Right atrium auricular region (tissue), 2 donors: ENCODE measurements around the gene IRF2. TPM values are rescaled to one million over a fixed set of nuclear protein-coding genes. Genes with fewer than 3 reads are reported as not detected.

Experiments used
- DNase-seq: peaks from one replicate; pipeline ENCODE4 v3.0.0-alpha.2; 2019; ENCODE audit warnings: low spot score
- H3K27ac ChIP-seq, 2 donors: fragments of 200-600 bp; sonication (generic); 1 replicate in 1 of 2; 2 replicates in 1 of 2; pipeline ENCODE4 v1.5.1; 2016 to 2019
- H3K27me3 ChIP-seq, 2 donors: fragments of 200-600 bp; sonication (generic); one replicate each; pipeline versions ENCODE4 v1.5.1 to v1.6.0; 2017 to 2019
- H3K36me3 ChIP-seq: fragments of 200-600 bp; sonication (generic); one replicate; pipeline ENCODE4 v1.5.1; 2016
- H3K4me1 ChIP-seq, 2 donors: fragments of 200-600 bp; sonication (generic); one replicate each; pipeline versions ENCODE4 v1.5.1 to v1.6.0; 2017 to 2019
- H3K4me3 ChIP-seq, 2 donors: fragments of 200-600 bp; sonication (generic); 1 replicate in 1 of 2; 2 replicates in 1 of 2; pipeline ENCODE4 v1.5.1; 2017 to 2019; ENCODE audit warnings: mild to moderate bottlenecking in 1 of 2, moderate library complexity in 1 of 2
- H3K9me3 ChIP-seq, 2 donors: fragments of 200-600 bp; sonication (generic); one replicate each; pipeline ENCODE4 v1.5.1; 2019
- total RNA-seq, 2 donors: library from RNA; depleted of rRNA; stranded (reverse); fragments of >200 nt; gene quantifications; one replicate each; pipeline ENCODE4 v1.1.0, GENCODE V29; 2016
- TF ChIP-seq, protein P1 (sequence below), 2 donors: fragments of 200-600 bp; sonication (generic); IDR thresholded peaks; one replicate each; pipeline ENCODE4 v1.5.1; 2019; ENCODE audit warnings: antibody characterized with exemption in 2 of 2

Gene IRF2
- total RNA-seq, 2 donors from 2014 or later, result 17.7 to 24.5 TPM

DNA sequence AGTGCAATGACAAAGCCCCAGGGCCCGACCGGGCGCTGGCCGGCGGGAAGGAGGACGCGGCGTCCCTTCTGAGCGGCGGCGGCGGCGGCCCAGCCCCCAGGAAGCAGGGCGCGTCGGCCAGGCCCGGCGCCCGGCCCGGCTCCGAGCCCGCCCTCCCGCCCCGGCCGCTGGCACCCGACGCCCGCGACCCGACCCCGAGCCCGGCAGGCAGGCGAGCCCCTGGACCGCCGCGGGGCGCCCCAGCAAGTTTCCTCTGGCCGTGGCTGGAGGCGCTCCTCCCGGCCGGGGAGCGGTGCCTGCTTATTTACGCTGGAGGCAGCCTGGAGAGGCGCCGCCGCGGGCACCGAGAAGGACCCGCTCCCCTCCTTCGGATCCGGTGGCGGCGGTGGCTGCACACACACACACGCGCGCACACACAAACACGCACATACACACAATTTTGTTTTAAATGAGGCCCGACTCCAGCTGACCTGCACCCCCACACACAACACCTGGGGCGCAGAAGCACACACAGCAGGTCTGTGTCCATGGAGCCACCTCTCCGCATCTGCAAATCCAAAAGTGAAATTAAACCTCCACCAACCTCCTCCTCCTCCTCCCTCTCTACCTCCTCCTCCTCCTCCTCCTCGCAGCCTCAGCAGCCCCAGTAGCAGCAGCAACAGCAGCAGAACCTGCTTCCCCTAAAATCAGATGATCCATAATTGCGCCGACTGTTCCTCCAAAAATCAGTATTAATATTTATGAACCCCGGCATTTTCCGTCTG, 669 bp downstream of the IRF2 start:
- Histone ChIP-seq H3K9me3 (no peaks in the 10 kb centered on the region), H3K4me3 (peak overlapping the region; percentile 87 to 94), H3K4me1 (peaks cover 0 to 52% of the 10 kb centered on the region in 2 donors), H3K27ac (peak overlapping the region; percentile 98), H3K27me3 (no peaks in the 10 kb centered on the region), H3K36me3 (no peaks in the 10 kb centered on the region)
- TF ChIP-seq, protein P1, sequence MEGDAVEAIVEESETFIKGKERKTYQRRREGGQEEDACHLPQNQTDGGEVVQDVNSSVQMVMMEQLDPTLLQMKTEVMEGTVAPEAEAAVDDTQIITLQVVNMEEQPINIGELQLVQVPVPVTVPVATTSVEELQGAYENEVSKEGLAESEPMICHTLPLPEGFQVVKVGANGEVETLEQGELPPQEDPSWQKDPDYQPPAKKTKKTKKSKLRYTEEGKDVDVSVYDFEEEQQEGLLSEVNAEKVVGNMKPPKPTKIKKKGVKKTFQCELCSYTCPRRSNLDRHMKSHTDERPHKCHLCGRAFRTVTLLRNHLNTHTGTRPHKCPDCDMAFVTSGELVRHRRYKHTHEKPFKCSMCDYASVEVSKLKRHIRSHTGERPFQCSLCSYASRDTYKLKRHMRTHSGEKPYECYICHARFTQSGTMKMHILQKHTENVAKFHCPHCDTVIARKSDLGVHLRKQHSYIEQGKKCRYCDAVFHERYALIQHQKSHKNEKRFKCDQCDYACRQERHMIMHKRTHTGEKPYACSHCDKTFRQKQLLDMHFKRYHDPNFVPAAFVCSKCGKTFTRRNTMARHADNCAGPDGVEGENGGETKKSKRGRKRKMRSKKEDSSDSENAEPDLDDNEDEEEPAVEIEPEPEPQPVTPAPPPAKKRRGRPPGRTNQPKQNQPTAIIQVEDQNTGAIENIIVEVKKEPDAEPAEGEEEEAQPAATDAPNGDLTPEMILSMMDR (IDR thresholded peaks at IDR 0.05), result no peak
- DNase-seq, result no peak

DNA sequence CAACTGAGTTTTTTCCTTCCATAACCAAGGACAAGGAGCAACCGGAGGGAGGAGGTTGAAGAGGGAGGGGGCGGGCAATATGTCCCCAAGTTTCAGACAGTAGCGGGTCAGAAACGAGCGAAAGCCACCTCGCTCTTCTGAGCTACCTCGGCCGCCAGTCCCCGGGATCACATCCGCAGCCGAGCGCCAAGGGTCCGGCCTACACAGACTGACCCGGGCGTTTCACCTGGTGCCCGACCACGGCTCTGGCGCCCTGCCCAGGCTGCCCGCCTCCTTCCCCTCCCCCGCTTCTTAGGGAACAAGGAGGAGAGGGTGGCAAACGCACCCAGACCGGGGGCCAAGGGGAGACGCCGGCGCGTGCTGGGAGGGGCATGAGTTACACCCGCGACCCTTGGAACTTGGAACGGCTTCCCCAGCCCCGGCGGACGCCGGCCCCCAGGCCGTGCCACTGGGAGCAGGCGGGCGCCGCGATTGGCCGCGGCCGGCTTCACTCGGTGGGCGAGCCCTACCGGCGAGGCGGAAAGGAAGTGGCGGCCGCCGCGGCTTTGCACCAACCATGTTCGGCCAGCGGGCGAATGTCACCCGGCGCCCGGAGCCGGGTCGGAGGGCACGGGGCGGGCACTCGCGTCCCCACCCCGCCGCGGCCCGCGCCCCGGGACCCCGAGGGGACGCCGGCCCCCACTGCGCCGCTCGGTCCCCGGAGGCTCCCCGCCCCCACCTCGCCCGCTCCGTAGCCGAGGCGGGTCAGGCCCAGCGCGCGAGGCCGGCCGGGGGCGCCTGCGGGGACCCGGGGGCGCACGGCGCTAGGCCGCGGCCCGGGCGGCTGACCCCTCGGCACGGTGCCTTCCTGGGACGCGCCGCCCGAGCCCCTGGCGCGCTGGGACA, 1.5 kb downstream of the IRF2 start:
- Histone ChIP-seq H3K4me3 (peak overlapping the region; percentile 87 to 94), H3K27ac (peak overlapping the region; percentile 98), H3K27me3 (no peaks in the 10 kb centered on the region), H3K4me1 (peaks cover 0 to 56% of the 10 kb centered on the region in 2 donors), H3K9me3 (no peaks in the 10 kb centered on the region), H3K36me3 (no peaks in the 10 kb centered on the region)
- DNase-seq, result peak; percentile 73
- TF ChIP-seq, protein P1 (IDR thresholded peaks at IDR 0.05), result peak in 1 of 2 donors; percentile 24

DNA sequence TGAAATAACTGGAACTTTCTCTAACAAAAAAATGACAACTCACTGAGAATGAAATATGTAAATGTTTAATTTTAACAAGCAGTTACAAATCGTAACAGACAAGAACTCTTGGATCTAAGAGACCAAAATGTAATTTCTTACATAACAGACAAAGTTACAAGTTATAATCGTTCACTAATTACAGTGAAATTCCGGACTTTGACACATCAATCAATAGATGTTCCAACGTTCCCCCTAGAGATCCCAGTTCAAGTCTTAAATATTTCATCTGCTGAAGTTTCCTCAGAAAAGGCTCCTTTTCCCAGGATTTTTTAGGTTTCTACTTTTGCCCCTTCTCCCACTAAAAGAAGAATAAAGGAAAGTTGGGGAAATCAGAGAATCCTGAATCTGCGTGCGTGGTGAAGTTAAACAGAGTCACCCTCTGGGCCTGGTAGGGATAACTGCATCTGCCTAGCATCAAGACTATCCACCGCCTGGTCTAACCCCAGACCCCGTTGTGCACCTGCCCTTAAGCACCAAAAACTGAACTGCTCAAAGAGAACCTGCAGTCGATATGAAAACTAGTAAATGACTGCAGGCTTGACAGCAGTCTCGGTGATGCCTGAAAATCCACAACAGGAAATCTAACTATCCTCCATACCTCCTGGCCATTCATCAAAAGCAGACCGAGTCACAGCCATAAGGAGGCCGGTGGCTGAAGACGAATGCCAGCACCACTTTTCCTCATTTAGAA, 2.3 kb downstream of the IRF2 start:
- Histone ChIP-seq H3K36me3 (no peaks in the 10 kb centered on the region), H3K27ac (peak overlapping the region; percentile 98), H3K4me1 (peaks cover 0 to 60% of the 10 kb centered on the region in 2 donors), H3K4me3 (peak overlapping the region; percentile 87 to 94), H3K9me3 (no peaks in the 10 kb centered on the region), H3K27me3 (no peaks in the 10 kb centered on the region)
- no peak for DNase-seq
- TF ChIP-seq, protein P1 (IDR thresholded peaks at IDR 0.05), result no peak

DNA sequence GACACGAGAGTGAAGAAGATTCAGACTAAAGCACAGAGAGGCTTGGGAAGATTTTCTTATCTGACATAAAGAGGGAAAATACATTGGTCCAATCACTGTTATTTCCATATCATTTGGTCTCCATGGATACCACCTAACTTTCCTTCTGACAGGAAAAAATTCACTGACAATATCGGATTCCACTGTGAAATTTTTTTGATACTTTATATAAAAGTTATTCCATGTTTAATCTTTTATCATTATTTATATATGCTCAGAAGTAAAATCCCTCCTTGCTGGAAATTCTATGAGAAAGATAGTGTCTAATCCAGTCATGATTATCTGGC, 3.6 kb downstream of the IRF2 start:
- H3K4me3 ChIP-seq, result no peak overlapping the region
- H3K27ac ChIP-seq, result no peak overlapping the region
- H3K4me1 ChIP-seq, result peaks cover 0 to 48% of the 10 kb centered on the region in 2 donors
- no peak for DNase-seq
- no peaks in the 10 kb centered on the region for H3K27me3 ChIP-seq
- H3K36me3 ChIP-seq, result no peaks in the 10 kb centered on the region
- TF ChIP-seq, protein P1 (IDR thresholded peaks at IDR 0.05), result no peak
- H3K9me3 ChIP-seq, result no peaks in the 10 kb centered on the region

DNA sequence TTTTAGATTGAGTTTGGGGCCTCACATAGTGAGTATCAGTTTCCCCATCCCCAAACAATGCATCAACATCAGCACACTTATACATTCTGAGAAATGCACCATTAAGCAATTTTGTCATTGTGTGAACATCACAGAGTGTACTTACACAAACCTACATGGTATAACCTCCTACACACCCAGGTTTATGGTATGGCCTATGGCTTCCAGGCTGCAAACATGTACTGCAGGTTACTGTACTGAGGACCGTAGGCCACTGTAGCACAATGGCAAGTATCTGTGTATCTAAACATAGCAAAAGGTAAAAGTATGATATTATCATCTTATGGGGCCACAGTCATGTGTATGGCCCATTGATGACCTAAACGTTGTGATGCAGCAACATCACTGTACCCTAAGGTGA, 7.7 kb downstream of the IRF2 start:
- no peak for DNase-seq
- TF ChIP-seq, protein P1 (IDR thresholded peaks at IDR 0.05), result no peak
- H3K27me3 ChIP-seq, result no peaks in the 10 kb centered on the region

More for the DNA sequence above, 7.7 kb downstream of the IRF2 start:
- H3K4me1 ChIP-seq, result peaks cover 0 to 48% of the 10 kb centered on the region in 2 donors
- H3K36me3 ChIP-seq, result no peaks in the 10 kb centered on the region
- no peaks in the 10 kb centered on the region for H3K9me3 ChIP-seq
- no peak overlapping the region for H3K4me3 ChIP-seq
- H3K27ac ChIP-seq, result no peak overlapping the region
